Loucy (cell line): Measurements from ENCODE around the gene ERC1.

Experiments
- H2AFZ ChIP-seq: fragments of 200-600 bp; sonication (generic); 2 replicates; pipeline ENCODE4 v1.6.0; 2016; ENCODE audit warnings: antibody characterized with exemption, mild to moderate bottlenecking, low read length, moderate library complexity
- H3F3A ChIP-seq: fragments of 200-600 bp; 2 replicates; pipeline ENCODE4 v1.6.0; 2016; ENCODE audit warnings: antibody characterized with exemption, low read depth, mild to moderate bottlenecking
- H3K27me3 ChIP-seq: fragments of 200-600 bp; sonication (generic); 2 replicates; pipeline ENCODE4 v1.6.1; 2014; ENCODE audit warnings: low read length, mild to moderate bottlenecking; ENCODE audit not compliant: insufficient read depth, poor library complexity, severe bottlenecking
- H3K36me3 ChIP-seq: fragments of 200-600 bp; sonication (generic); 2 replicates; pipeline ENCODE4 v1.6.1; 2016; ENCODE audit warnings: low read length; ENCODE audit not compliant: insufficient read depth
- H3K4me1 ChIP-seq: fragments of 200-600 bp; sonication (generic); 2 replicates; pipeline ENCODE4 v1.5.1; 2014; ENCODE audit warnings: low read length, mild to moderate bottlenecking; ENCODE audit not compliant: insufficient read depth, poor library complexity, severe bottlenecking
- H3K4me2 ChIP-seq: fragments of 200-600 bp; sonication (generic); 2 replicates; pipeline ENCODE4 v1.6.0; 2014; ENCODE audit warnings: antibody characterized with exemption, low read length, low read depth, mild to moderate bottlenecking; ENCODE audit not compliant: poor library complexity, severe bottlenecking
- H3K4me3 ChIP-seq: fragments of 200-600 bp; sonication (generic); 2 replicates; pipeline ENCODE4 v1.5.1; 2014; ENCODE audit warnings: low read length, mild to moderate bottlenecking, mixed read lengths; ENCODE audit not compliant: poor library complexity, severe bottlenecking
- H3K79me2 ChIP-seq: fragments of 200-600 bp; sonication (generic); 2 replicates; pipeline ENCODE4 v1.6.1; 2014; ENCODE audit warnings: low read length; ENCODE audit not compliant: insufficient read depth
- H3K9ac ChIP-seq: fragments of 200-600 bp; sonication (generic); 2 replicates; pipeline ENCODE4 v1.6.0; 2014; ENCODE audit warnings: mild to moderate bottlenecking, low read depth, low read length, moderate library complexity; ENCODE audit not compliant: poor library complexity, severe bottlenecking
- H3K9me2 ChIP-seq: fragments of 200-600 bp; sonication (generic); replicated peaks from 2 replicates; pipeline ENCODE4 v1.6.1; 2016; ENCODE audit warnings: low read depth, low read length, mixed read lengths
- H3K9me3 ChIP-seq: fragments of 200-600 bp; sonication (generic); 2 replicates; pipeline ENCODE4 v1.6.1; 2014; ENCODE audit warnings: mild to moderate bottlenecking, antibody characterized with exemption, low read length, low read depth; ENCODE audit not compliant: insufficient read depth
- H4K20me1 ChIP-seq: fragments of 200-600 bp; sonication (generic); 2 replicates; pipeline ENCODE4 v1.6.0; 2014; ENCODE audit warnings: antibody characterized with exemption, low read length, mild to moderate bottlenecking; ENCODE audit not compliant: insufficient read depth, poor library complexity, severe bottlenecking
- CTCF ChIP-seq: fragments of 200-600 bp; sonication (generic); conservative IDR thresholded peaks from 2 replicates; pipeline ENCODE4 v1.5.1; 2014; ENCODE audit warnings: mild to moderate bottlenecking, antibody characterized with exemption, low read length
- EZH2phosphoT487 ChIP-seq: fragments of 200-600 bp; IDR thresholded peaks from 2 replicates; pipeline ENCODE4 v1.6.1; 2018; ENCODE audit warnings: antibody characterized with exemption, mild to moderate bottlenecking, moderate library complexity, borderline replicate concordance

ERC1 gene

GRCh38 chr12:1519642-1520041, 528.6 kb downstream of the ERC1 start:
- Histone ChIP-seq H3F3A (no peaks in the 10 kb centered on the region), H3K4me2 (no peak overlapping the region), H3K9me3 (no peaks in the 10 kb centered on the region), H3K27me3 (no peaks in the 10 kb centered on the region), H3K36me3 (no peaks in the 10 kb centered on the region), H3K4me3 (no peak overlapping the region), H3K4me1 (no peaks in the 10 kb centered on the region), H3K9ac (no peak overlapping the region), H3K79me2 (no peaks in the 10 kb centered on the region), H4K20me1 (no peaks in the 10 kb centered on the region), H2AFZ (no peak overlapping the region), H3K9me2 (no peaks in the 10 kb centered on the region)
- TF ChIP-seq EZH2phosphoT487 (no peak), CTCF (no peak)

DNA sequence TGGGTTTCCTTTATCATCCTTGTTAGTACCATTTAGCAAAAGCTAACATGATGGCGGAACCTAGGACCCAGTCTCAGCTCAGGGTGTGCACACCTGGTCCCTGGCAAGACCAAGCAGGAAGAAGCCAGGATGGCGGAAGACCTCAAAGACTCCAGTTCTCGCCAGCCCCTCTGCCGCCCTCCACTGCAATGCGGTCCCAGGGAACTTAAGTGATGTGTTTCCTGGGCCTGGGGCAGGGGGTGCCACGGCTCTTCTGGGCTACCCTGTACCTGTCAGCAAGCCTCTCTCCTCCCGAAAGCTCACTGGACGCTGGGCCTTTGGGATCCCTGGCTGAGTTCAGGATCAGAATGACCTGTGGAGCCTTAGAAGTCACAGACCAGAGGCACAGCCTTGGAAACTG, 532.0 kb downstream of the ERC1 start:
- H4K20me1 ChIP-seq, result no peaks in the 10 kb centered on the region
- no peaks in the 10 kb centered on the region for H3K79me2 ChIP-seq
- no peak for TF ChIP-seq CTCF
- no peak for TF ChIP-seq EZH2phosphoT487
- no peaks in the 10 kb centered on the region for H3K9me2 ChIP-seq
- no peak overlapping the region for H3K4me3 ChIP-seq
- H2AFZ ChIP-seq, result no peak overlapping the region
- no peaks in the 10 kb centered on the region for H3K27me3 ChIP-seq
- no peaks in the 10 kb centered on the region for H3K4me1 ChIP-seq
- no peak overlapping the region for H3K4me2 ChIP-seq
- no peaks in the 10 kb centered on the region for H3K36me3 ChIP-seq
- H3K9ac ChIP-seq, result no peak overlapping the region
- H3K9me3 ChIP-seq, result no peaks in the 10 kb centered on the region
- H3F3A ChIP-seq, result no peaks in the 10 kb centered on the region

DNA sequence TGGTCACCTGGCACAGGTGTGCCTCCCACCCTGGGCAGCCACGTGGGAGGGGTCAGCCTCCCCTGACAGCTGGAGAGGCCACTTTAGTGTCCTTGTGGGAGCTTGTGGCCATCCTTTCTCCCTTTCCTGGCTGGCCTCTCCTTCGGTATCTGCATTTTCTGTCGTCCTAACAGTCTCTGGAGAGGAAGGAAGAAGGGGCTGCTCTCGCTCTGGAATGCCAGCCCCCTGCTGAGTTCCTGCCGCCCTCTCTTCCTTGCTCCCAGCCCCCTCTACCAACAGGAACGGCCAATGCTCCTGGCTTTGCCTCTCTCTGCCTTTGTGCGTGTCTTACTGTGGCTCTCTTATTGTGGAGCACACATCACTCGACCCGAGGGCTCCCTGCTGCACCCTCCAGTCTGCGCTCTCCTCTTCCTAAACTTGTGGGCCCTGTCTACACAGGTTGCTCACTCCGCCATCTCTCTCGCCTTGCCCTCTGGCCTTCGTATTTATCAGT, 532.6 kb downstream of the ERC1 start:
- no peaks in the 10 kb centered on the region for H3K9me3 ChIP-seq
- H3F3A ChIP-seq, result no peaks in the 10 kb centered on the region
- TF ChIP-seq EZH2phosphoT487 (no peak), CTCF (no peak)
- no peaks in the 10 kb centered on the region for H3K27me3 ChIP-seq
- H3K9me2 ChIP-seq, result no peaks in the 10 kb centered on the region
- no peak overlapping the region for H3K9ac ChIP-seq
- no peaks in the 10 kb centered on the region for H3K4me1 ChIP-seq
- no peak overlapping the region for H2AFZ ChIP-seq
- no peaks in the 10 kb centered on the region for H4K20me1 ChIP-seq
- no peaks in the 10 kb centered on the region for H3K79me2 ChIP-seq
- no peak overlapping the region for H3K4me2 ChIP-seq
- H3K4me3 ChIP-seq, result no peak overlapping the region
- H3K36me3 ChIP-seq, result no peaks in the 10 kb centered on the region
